Suprapubic skin (tissue), 4 donors: ENCODE results near the gene MRM3. TPM values are rescaled to one million over a fixed set of nuclear protein-coding genes. Genes with fewer than 3 reads are reported as not detected.

Experiments used
- DNase-seq, 2 donors: peaks; one replicate each; pipeline ENCODE4 v3.0.0-alpha.2; 2019; ENCODE audit warnings: low spot score in 2 of 2
- H3K27ac ChIP-seq: fragments of 200-600 bp; sonication (generic); one replicate; pipeline ENCODE4 v1.5.1; 2019
- H3K27me3 ChIP-seq: fragments of 200-600 bp; sonication (generic); one replicate; pipeline ENCODE4 v1.5.1; 2019
- H3K36me3 ChIP-seq: fragments of 200-600 bp; sonication (generic); one replicate; pipeline ENCODE4 v1.5.1; 2019
- H3K4me1 ChIP-seq: fragments of 200-600 bp; sonication (generic); one replicate; pipeline ENCODE4 v1.5.1; 2019
- H3K4me3 ChIP-seq: fragments of 200-600 bp; sonication (generic); one replicate; pipeline ENCODE4 v1.5.1; 2019; ENCODE audit warnings: mild to moderate bottlenecking
- H3K9me3 ChIP-seq: fragments of 200-600 bp; sonication (generic); one replicate; pipeline ENCODE4 v1.5.1; 2019
- EP300 ChIP-seq: sonication (generic); formaldehyde crosslinking; IDR thresholded peaks from one replicate; pipeline ENCODE4 v1.6.1; 2017; ENCODE audit warnings: antibody characterized with exemption
- POLR2A ChIP-seq, 2 donors: fragments of 450-650 bp; IDR thresholded peaks; one replicate each; pipeline ENCODE4 v1.6.1; 2017; ENCODE audit warnings: antibody characterized with exemption in 2 of 2, mild to moderate bottlenecking in 2 of 2, moderate library complexity in 2 of 2
- POLR2AphosphoS5 ChIP-seq, 3 donors: sonication (generic); formaldehyde crosslinking; IDR thresholded peaks; one replicate each; pipeline ENCODE4 v1.6.1; 2017; ENCODE audit warnings: antibody characterized with exemption in 3 of 3
- WGBS: methylation state at CpG from one replicate; pipeline ENCODE4 v1.1.5; 2018; 5-methylcytosine and 5-hydroxymethylcytosine counted together
- total RNA-seq, 4 donors: library from RNA; depleted of rRNA; stranded (reverse); fragments of >200 nt; gene quantifications; one replicate each; pipeline ENCODE4 v1.1.0, GENCODE V29; 2016
- TF ChIP-seq, protein P1 (sequence below), 2 donors: fragments of 200-600 bp in 1 of 2; fragments of 450-650 bp in 1 of 2; sonication (generic) in 1 of 2; IDR thresholded peaks; one replicate each; pipeline ENCODE4 v1.5.1; 2016 to 2019; ENCODE audit warnings: antibody characterized with exemption in 2 of 2, mild to moderate bottlenecking in 1 of 2, moderate library complexity in 1 of 2

Gene MRM3
- total RNA-seq, 4 donors from 2014 or later: 27.3 to 42.6 (median 31.0) TPM

- DNase-seq: no peak
- Histone ChIP-seq H3K36me3 (peaks cover 22% of the 10 kb centered on the region), H3K9me3 (no peaks in the 10 kb centered on the region), H3K4me1 (peaks cover 11% of the 10 kb centered on the region), H3K4me3 (no peak overlapping the region), H3K27ac (no peak overlapping the region), H3K27me3 (no peaks in the 10 kb centered on the region)
- TF ChIP-seq EP300: no peak
- no peak for TF ChIP-seq POLR2AphosphoS5 (IDR thresholded peaks at IDR 0.05)
- TF ChIP-seq, protein P1, sequence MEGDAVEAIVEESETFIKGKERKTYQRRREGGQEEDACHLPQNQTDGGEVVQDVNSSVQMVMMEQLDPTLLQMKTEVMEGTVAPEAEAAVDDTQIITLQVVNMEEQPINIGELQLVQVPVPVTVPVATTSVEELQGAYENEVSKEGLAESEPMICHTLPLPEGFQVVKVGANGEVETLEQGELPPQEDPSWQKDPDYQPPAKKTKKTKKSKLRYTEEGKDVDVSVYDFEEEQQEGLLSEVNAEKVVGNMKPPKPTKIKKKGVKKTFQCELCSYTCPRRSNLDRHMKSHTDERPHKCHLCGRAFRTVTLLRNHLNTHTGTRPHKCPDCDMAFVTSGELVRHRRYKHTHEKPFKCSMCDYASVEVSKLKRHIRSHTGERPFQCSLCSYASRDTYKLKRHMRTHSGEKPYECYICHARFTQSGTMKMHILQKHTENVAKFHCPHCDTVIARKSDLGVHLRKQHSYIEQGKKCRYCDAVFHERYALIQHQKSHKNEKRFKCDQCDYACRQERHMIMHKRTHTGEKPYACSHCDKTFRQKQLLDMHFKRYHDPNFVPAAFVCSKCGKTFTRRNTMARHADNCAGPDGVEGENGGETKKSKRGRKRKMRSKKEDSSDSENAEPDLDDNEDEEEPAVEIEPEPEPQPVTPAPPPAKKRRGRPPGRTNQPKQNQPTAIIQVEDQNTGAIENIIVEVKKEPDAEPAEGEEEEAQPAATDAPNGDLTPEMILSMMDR (IDR thresholded peaks at IDR 0.05): no peak
- TF ChIP-seq POLR2A (IDR thresholded peaks at IDR 0.05): no peak
- WGBS: 66% methylated on average over 11 of the region's 11 CpGs
Measured at GRCh38 chr17:798246-798645, 16.1 kb downstream of the MRM3 start.

- Histone ChIP-seq H3K27me3 (no peaks in the 10 kb centered on the region), H3K4me1 (peaks cover 11% of the 10 kb centered on the region), H3K9me3 (no peaks in the 10 kb centered on the region), H3K36me3 (peaks cover 30% of the 10 kb centered on the region), H3K27ac (no peak overlapping the region), H3K4me3 (no peak overlapping the region)
- 85% methylated on average over 11 of the region's 11 CpGs for WGBS
- no peak for DNase-seq
- TF ChIP-seq EP300 (no peak), POLR2AphosphoS5 (IDR thresholded peaks at IDR 0.05) (no peak), POLR2A (IDR thresholded peaks at IDR 0.05) (no peak)
- TF ChIP-seq, protein P1 (IDR thresholded peaks at IDR 0.05): no peak
Measured at GRCh38 chr17:799261-799660, 17.1 kb downstream of the MRM3 start.

GRCh38 chr17:800446-801242 lies 18.5 kb downstream of the MRM3 start:
- H3K4me1 ChIP-seq: no peaks in the 10 kb centered on the region
- H3K4me3 ChIP-seq: no peak overlapping the region
- no peak for DNase-seq
- no peaks in the 10 kb centered on the region for H3K9me3 ChIP-seq
- H3K27me3 ChIP-seq: no peaks in the 10 kb centered on the region
- TF ChIP-seq, protein P1 (IDR thresholded peaks at IDR 0.05): no peak
- no peak for TF ChIP-seq POLR2AphosphoS5 (IDR thresholded peaks at IDR 0.05)
- TF ChIP-seq EP300: no peak
- no peak for TF ChIP-seq POLR2A (IDR thresholded peaks at IDR 0.05)
- H3K36me3 ChIP-seq: peaks cover 36% of the 10 kb centered on the region
- 86% methylated on average over 23 of the region's 39 CpGs for WGBS
- H3K27ac ChIP-seq: no peak overlapping the region

DNA sequence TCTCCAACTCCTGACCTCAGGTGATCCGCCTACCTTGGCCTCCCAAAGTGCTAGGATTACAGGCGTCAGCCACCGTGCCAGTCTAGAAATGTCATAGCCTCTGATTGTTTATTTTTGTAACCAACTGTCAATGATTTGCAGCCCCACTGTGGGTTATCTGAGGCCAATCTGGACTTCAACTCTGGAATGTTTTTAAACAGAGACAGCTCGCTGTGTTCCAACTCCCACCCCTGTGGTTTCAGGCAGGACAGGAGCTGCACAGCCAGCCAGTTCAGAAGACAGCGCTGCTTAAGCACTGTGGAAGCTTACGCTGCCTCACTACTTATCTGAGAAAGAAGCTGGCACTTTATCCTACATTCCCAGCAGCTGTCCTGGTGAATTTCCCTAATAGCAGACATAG lies 19.5 kb downstream of the MRM3 start:
- no peak for TF ChIP-seq EP300
- no peak for TF ChIP-seq POLR2A (IDR thresholded peaks at IDR 0.05)
- TF ChIP-seq, protein P1 (IDR thresholded peaks at IDR 0.05): no peak
- TF ChIP-seq POLR2AphosphoS5 (IDR thresholded peaks at IDR 0.05): no peak
- peaks cover 39% of the 10 kb centered on the region for H3K36me3 ChIP-seq
- no peak overlapping the region for H3K4me3 ChIP-seq
- H3K9me3 ChIP-seq: no peaks in the 10 kb centered on the region
- no peaks in the 10 kb centered on the region for H3K27me3 ChIP-seq
- H3K27ac ChIP-seq: no peak overlapping the region
- no peaks in the 10 kb centered on the region for H3K4me1 ChIP-seq
- no peak for DNase-seq
- WGBS: 90% methylated on average over 6 of the region's 6 CpGs

DNA sequence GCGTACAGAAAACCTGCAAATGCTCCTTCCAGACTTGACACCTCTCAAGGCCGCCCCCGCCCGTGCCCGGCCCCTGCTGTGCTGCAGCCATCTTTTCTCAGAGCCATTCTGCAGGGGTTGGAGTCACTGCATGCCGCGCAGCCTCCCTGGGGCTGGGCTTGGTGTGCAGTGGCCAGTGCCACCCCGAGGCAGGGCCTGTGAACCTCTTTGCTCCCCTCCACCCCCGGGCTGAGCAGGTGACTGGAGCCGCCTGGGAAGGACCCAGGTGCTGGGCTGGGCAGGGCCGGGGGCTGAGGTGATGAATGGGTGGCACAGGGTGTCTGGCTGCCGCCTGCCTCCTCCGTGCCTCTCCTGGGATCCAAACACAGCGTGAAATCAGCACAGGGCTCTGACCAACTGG lies 20.3 kb downstream of the MRM3 start:
- WGBS: 81% methylated on average over 7 of the region's 14 CpGs
- H3K27ac ChIP-seq: no peak overlapping the region
- H3K36me3 ChIP-seq: peaks cover 39% of the 10 kb centered on the region
- no peaks in the 10 kb centered on the region for H3K27me3 ChIP-seq
- H3K4me3 ChIP-seq: no peak overlapping the region
- no peaks in the 10 kb centered on the region for H3K9me3 ChIP-seq
- H3K4me1 ChIP-seq: no peaks in the 10 kb centered on the region
- no peak for DNase-seq
- no peak for TF ChIP-seq POLR2AphosphoS5 (IDR thresholded peaks at IDR 0.05)
- TF ChIP-seq, protein P1 (IDR thresholded peaks at IDR 0.05): no peak
- no peak for TF ChIP-seq EP300
- no peak for TF ChIP-seq POLR2A (IDR thresholded peaks at IDR 0.05)
